RWPE2 (cell line): Measurements from ENCODE around the gene ADK.
"Not testable (repeated sequence)": the region's sequence is repeated elsewhere in the genome, so short reads cannot be mapped to it uniquely, and the experiment has no call there.

Experiments used
- ATAC-seq: fragments of 200-7000 bp; cut with Tn5 transposase; 3 replicates; pipeline ENCODE4 v1.9.1; 2021; ENCODE audit warnings: low read depth
- DNase-seq: peaks from one replicate; pipeline ENCODE4 v3.0.0-alpha.2; 2020; ENCODE audit warnings: low spot score
- H3K27ac ChIP-seq: fragments of 450-650 bp; 2 replicates; pipeline ENCODE4 v1.5.1; 2017; ENCODE audit warnings: mild to moderate bottlenecking; ENCODE audit not compliant: poor library complexity, severe bottlenecking
- H3K27me3 ChIP-seq: fragments of 250-450 bp; sonication (Bioruptor Pico); 2 replicates; pipeline ENCODE4 v1.5.1; 2021; ENCODE audit warnings: mild to moderate bottlenecking, moderate library complexity; ENCODE audit not compliant: insufficient read depth, poor library complexity, severe bottlenecking
- H3K36me3 ChIP-seq: fragments of 250-450 bp; sonication (Bioruptor Pico); 2 replicates; pipeline ENCODE4 v1.5.1; 2020; ENCODE audit warnings: low read depth, mild to moderate bottlenecking, moderate library complexity
- H3K4me1 ChIP-seq: fragments of 250-450 bp; sonication (Bioruptor Pico); 2 replicates; pipeline ENCODE4 v1.5.1; 2021; ENCODE audit warnings: mild to moderate bottlenecking, moderate library complexity; ENCODE audit not compliant: insufficient read depth, poor library complexity, severe bottlenecking
- H3K4me3 ChIP-seq: fragments of 250-450 bp; sonication (Bioruptor Pico); 2 replicates; pipeline ENCODE4 v1.5.1; 2021; ENCODE audit warnings: mild to moderate bottlenecking, moderate library complexity; ENCODE audit not compliant: severe bottlenecking
- H3K9me3 ChIP-seq: fragments of 250-450 bp; sonication (Bioruptor Pico); 2 replicates; pipeline ENCODE4 v1.5.1; 2021; ENCODE audit warnings: mild to moderate bottlenecking, moderate library complexity; ENCODE audit not compliant: severe bottlenecking
- TF ChIP-seq, protein P1 (sequence below): fragments of 450-650 bp; IDR thresholded peaks from one replicate; pipeline ENCODE4 v1.5.1; 2017; ENCODE audit warnings: mild to moderate bottlenecking, moderate library complexity; ENCODE audit not compliant: poor library complexity, severe bottlenecking

ADK gene

DNA sequence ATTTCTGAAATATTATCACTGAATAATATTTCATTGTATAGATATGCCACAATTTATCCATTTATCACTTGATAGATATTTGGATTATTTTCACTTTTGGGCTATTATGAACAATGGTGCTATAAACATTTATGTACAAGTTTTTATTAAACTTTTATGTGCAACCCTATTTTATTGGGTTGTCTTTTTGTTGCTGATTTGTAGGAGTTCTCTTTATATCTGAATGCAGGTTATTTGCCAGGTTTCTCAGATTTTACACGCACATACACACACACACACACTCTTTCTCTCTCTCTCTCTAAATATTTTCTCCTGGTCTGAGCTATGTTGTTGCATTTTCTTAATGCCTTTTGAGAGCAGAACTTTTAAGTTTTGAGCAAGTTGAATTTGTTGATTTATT lies 36.2 kb downstream of the ADK start:
- H3K4me3 ChIP-seq, result no peak overlapping the region
- TF ChIP-seq, protein P1, sequence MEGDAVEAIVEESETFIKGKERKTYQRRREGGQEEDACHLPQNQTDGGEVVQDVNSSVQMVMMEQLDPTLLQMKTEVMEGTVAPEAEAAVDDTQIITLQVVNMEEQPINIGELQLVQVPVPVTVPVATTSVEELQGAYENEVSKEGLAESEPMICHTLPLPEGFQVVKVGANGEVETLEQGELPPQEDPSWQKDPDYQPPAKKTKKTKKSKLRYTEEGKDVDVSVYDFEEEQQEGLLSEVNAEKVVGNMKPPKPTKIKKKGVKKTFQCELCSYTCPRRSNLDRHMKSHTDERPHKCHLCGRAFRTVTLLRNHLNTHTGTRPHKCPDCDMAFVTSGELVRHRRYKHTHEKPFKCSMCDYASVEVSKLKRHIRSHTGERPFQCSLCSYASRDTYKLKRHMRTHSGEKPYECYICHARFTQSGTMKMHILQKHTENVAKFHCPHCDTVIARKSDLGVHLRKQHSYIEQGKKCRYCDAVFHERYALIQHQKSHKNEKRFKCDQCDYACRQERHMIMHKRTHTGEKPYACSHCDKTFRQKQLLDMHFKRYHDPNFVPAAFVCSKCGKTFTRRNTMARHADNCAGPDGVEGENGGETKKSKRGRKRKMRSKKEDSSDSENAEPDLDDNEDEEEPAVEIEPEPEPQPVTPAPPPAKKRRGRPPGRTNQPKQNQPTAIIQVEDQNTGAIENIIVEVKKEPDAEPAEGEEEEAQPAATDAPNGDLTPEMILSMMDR, result no peak
- H3K27ac ChIP-seq, result peak overlapping the region; percentile 100
- H3K4me1 ChIP-seq, result peaks cover 54% of the 10 kb centered on the region
- H3K36me3 ChIP-seq, result peaks cover 12% of the 10 kb centered on the region
- H3K9me3 ChIP-seq, result no peaks in the 10 kb centered on the region
- no peaks in the 10 kb centered on the region for H3K27me3 ChIP-seq
- DNase-seq (no peak), ATAC-seq (no peak)

DNA sequence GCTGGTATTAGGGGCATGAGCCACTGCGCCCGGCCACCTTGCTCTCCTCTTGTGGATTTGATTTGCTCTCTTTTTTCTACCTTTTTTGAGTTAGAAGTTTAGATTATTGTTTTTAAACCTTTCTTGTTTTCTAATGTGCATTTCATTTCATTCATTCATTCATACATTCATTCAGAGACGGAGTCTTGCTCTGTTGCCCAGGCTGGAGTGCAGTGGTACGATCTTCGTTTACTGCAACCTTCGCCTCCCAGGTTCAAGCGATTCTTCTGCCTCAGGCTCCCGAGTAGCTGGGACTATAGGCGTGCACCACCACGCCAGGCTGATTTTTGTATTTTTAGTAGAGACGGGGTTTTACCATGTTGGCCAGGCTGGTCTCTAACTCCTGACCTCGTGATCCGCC lies 37.6 kb downstream of the ADK start:
- H3K9me3 ChIP-seq, H3K4me3 ChIP-seq, DNase-seq, H3K27me3 ChIP-seq, ATAC-seq: not testable (repeated sequence)
- H3K4me1 ChIP-seq, result peaks cover 68% of the 10 kb centered on the region
- H3K27ac ChIP-seq, result peak overlapping the region; percentile 100
- H3K36me3 ChIP-seq, result peaks cover 12% of the 10 kb centered on the region

DNA sequence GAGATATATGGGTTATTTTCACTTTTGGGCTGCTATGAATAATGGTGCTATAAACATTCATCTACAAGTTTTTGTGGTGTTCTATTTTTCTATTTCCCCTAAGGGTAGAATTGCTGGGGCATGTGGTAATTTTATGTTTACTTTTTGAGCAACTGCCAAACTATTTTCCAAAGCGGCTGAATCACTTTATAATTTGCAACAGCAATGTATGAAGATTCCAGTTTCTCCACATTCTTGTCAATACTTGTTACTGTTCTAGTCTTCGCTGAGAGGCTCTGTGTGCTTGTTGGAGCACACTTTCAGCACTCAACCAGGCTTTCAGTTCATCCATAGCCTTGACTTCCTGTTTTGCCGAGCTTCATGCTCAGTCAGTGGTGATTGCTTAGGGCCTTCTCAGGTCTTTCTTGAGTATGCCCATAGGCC lies 39.0 kb downstream of the ADK start:
- TF ChIP-seq, protein P1, result no peak
- peaks cover 7% of the 10 kb centered on the region for H3K36me3 ChIP-seq
- ATAC-seq (peak; percentile 97), DNase-seq (no peak)
- no peaks in the 10 kb centered on the region for H3K27me3 ChIP-seq
- no peaks in the 10 kb centered on the region for H3K9me3 ChIP-seq
- peaks cover 78% of the 10 kb centered on the region for H3K4me1 ChIP-seq
- H3K27ac ChIP-seq, result peak overlapping the region; percentile 100
- H3K4me3 ChIP-seq, result no peak overlapping the region

- ATAC-seq, result peak; percentile 24; the same call in 2 of the 3 replicates
Measured at GRCh38 chr10:74190494-74190893, 39.5 kb downstream of the ADK start.

GRCh38 chr10:74194545-74194944 lies 43.5 kb downstream of the ADK start:
- peaks cover 63% of the 10 kb centered on the region for H3K4me1 ChIP-seq
- TF ChIP-seq, protein P1, result no peak
- no peak for ATAC-seq

More at GRCh38 chr10:74190494-74190893, 39.5 kb downstream of the ADK start:
- Histone ChIP-seq H3K27me3 (no peaks in the 10 kb centered on the region), H3K9me3 (no peaks in the 10 kb centered on the region), H3K27ac (peak overlapping the region; percentile 100), H3K36me3 (peaks cover 6% of the 10 kb centered on the region), H3K4me3 (no peak overlapping the region), H3K4me1 (peaks cover 82% of the 10 kb centered on the region)
- no peak for DNase-seq
- TF ChIP-seq, protein P1, result no peak

More at GRCh38 chr10:74194545-74194944, 43.5 kb downstream of the ADK start:
- peak overlapping the region; percentile 100 for H3K27ac ChIP-seq
- no peaks in the 10 kb centered on the region for H3K9me3 ChIP-seq
- H3K27me3 ChIP-seq, result no peaks in the 10 kb centered on the region
- no peak for DNase-seq
- H3K4me3 ChIP-seq, result no peak overlapping the region
- H3K36me3 ChIP-seq, result peaks cover 8% of the 10 kb centered on the region; the same call in 1 of the 2 replicates
